ENCODE results near the gene NHLRC4.

NHLRC4 gene

GRCh38 chr16:590188-590814 is 23.5 kb downstream of the NHLRC4 start:
- TF ChIP-seq PPARA (CRISPR knock-in tag; IDR thresholded peaks at IDR 0.05; ENCODE audit: borderline replicate concordance) (no peak), POU6F1 (CRISPR knock-in tag; IDR thresholded peaks at IDR 0.05; ENCODE audit: borderline replicate concordance, low read depth) (no peak), ARNTL (CRISPR knock-in tag; IDR thresholded peaks at IDR 0.05; ENCODE audit: borderline replicate concordance, low read depth) (no peak), PATZ1 (CRISPR knock-in tag; IDR thresholded peaks at IDR 0.05; ENCODE audit: borderline replicate concordance) (no peak), CSRNP3 (CRISPR knock-in tag; IDR thresholded peaks at IDR 0.05) (no peak)
- no peak for ATAC-seq

- no peak for ATAC-seq
- TF ChIP-seq CSDC2 (CRISPR knock-in tag; IDR thresholded peaks at IDR 0.05) (no peak), RARB (CRISPR knock-in tag; IDR thresholded peaks at IDR 0.05) (no peak), GLIS3 (CRISPR knock-in tag; IDR thresholded peaks at IDR 0.05) (no peak), CREB5 (CRISPR knock-in tag; IDR thresholded peaks at IDR 0.05; ENCODE audit: low read depth) (no peak), ZNF70 (CRISPR knock-in tag; IDR thresholded peaks at IDR 0.05) (no peak), ARNTL (CRISPR knock-in tag; IDR thresholded peaks at IDR 0.05; ENCODE audit: borderline replicate concordance, low read depth) (no peak), ESRRG (CRISPR knock-in tag; IDR thresholded peaks at IDR 0.05) (no peak), PPARA (CRISPR knock-in tag; IDR thresholded peaks at IDR 0.05; ENCODE audit: borderline replicate concordance) (no peak), OSR1 (CRISPR knock-in tag; IDR thresholded peaks at IDR 0.05) (no peak), CSRNP3 (CRISPR knock-in tag; IDR thresholded peaks at IDR 0.05) (no peak), ZNF8 (CRISPR knock-in tag; IDR thresholded peaks at IDR 0.05) (no peak), BACH2 (CRISPR knock-in tag; IDR thresholded peaks at IDR 0.05; ENCODE audit: borderline replicate concordance) (no peak), ISL1 (CRISPR knock-in tag; IDR thresholded peaks at IDR 0.05) (no peak), PATZ1 (CRISPR knock-in tag; IDR thresholded peaks at IDR 0.05; ENCODE audit: borderline replicate concordance) (no peak), ZNF565 (CRISPR knock-in tag; conservative IDR thresholded peaks at IDR 0.05; ENCODE audit: low read depth) (no peak), ZFP30 (CRISPR knock-in tag; IDR thresholded peaks at IDR 0.05) (no peak), POU6F1 (CRISPR knock-in tag; IDR thresholded peaks at IDR 0.05; ENCODE audit: borderline replicate concordance, low read depth) (no peak), TOX (CRISPR knock-in tag; IDR thresholded peaks at IDR 0.05; ENCODE audit: borderline replicate concordance) (no peak), SNAI2 (CRISPR knock-in tag; IDR thresholded peaks at IDR 0.05) (no peak), ZC3H10 (CRISPR knock-in tag; IDR thresholded peaks at IDR 0.05) (no peak)
Measured at GRCh38 chr16:590815-591200, 24.0 kb downstream of the NHLRC4 start.

Measured in SK-N-SH treated with all-trans-retinoic acid at 6 μM for 48 hours (cell line).